H54 (cell line): Measurements from ENCODE around the gene STOM.

Experiments
- DNase-seq: peaks from one replicate; pipeline ENCODE4 v3.0.0; 2011; ENCODE audit warnings: low spot score, mixed read lengths; ENCODE audit not compliant: insufficient read length
- FAIRE-seq: peaks from 3 replicates; lab custom pipeline; 2011; peaks lifted over from hg19 to GRCh38; lab: Jason Lieb, UNC
- POLR2A ChIP-seq: IDR thresholded peaks from 2 replicates; pipeline ENCODE4 v1.6.1; 2011; ENCODE audit warnings: low read depth, mild to moderate bottlenecking, low read length

STOM gene

DNA sequence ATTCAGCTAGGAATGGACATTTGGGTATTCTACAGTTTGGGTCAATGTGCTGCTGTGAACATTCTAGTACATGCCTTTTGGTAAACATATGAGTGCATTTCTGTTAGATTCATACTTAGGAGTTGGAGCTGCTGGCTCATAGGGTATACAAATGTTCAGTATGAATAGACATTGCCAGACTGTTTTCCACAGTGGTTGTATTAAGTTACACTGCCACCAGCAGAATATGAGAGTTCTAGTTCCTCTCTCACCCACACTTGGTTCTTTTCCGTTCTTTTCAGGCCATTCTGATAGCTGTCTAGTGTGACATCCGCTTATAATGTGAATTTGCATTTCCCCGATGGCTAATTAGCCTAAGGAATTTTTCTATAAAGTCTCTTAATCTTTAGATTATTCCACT is 25.0 kb downstream of the STOM start:
- no peak for TF ChIP-seq POLR2A
- no peak for DNase-seq
- FAIRE-seq = peak; percentile 50

DNA sequence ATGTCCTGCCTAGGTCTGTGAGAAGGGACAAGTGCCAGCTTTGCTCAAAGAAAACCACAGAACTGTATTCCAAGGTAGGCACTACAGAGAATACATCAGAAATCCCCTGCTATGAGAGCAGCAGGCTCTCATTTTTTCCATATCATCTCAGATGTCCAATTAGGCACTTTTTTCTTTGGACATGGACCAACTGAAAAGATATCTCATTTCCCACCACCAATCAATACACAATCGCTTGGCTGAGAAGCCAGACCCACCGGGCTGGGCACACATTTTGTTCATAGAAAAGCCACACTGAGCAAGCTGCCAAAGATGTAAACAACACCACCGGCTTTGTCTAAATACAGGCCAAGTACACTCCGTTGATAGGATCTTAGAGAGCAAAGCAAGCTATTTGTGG is 25.9 kb downstream of the STOM start:
- TF ChIP-seq POLR2A = no peak
- no peak for DNase-seq
- FAIRE-seq = no peak

DNA sequence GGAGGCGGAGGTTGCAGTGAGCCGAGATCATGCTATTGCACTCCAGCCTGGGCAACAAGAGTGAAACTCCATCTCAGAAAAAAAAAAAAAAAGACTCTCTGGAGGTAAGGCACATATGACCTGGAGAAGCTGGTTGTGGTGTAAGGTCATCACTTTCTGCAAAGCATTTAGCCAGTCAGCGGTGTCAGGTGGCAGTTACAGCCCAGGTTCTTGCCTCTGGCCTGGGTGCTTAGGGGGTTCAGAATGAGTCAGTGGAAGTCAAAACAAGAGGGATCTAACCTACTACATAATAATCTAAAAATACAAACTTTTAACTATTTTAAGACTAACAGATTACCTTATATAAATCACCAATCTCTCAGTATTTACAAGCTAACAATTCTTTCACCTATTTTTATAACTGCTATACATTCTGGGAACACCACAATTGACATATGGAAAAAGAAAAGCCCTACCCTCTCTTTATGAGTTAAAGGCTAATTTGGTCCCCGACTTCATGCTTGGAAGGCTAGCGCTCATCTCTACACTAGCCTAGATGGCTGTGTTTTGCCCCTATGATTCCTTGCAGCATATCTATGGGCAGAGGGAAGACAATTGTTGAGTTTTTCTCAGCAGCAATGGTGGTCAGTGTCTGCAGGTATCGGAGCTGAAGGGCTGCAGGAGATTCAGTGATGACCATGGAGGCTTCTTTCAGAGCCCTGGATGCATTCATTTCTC is 29.2 kb downstream of the STOM start:
- peak; percentile 30 for FAIRE-seq
- TF ChIP-seq POLR2A = no peak
- no peak for DNase-seq

DNA sequence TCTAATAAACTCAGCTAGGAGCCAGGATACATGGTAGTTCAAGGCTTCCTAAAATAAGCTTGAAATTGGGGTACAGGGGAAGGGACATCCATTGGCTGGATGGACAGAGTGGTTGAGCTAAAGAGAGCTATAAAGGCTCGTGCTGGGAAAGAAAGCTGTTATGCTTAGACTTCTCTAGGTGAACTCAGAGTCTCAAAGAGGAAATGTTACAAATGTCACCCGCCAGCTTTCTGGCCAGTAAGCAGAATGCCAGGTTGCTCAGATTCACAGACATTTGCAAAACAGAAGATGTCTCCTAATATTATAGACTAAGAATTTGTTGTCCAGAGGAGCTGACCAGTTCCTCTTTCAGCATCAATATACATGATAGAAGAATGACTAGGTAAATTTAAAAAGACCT is 30.6 kb downstream of the STOM start:
- no peak for TF ChIP-seq POLR2A
- FAIRE-seq (no peak), DNase-seq (no peak)

DNA sequence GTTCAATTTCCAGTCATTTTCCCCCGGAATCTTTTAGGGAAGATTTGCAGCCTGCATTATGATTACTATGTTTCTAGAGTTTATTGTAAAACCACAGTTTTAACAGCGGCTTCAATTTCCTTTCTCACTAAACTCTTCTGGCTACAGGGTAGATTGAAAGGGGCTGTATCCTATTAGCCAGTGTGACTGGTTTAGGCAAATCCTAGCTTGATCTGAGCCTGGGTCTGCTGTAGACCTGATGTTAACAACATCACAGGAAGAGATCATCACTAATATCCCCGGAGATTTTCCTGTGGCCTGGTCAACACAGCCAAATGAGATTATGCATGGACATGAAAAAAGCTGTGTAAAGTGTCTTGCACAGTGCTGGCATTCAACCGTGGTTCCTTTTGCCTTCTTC is 33.4 kb downstream of the STOM start:
- no peak for FAIRE-seq
- no peak for DNase-seq
- no peak for TF ChIP-seq POLR2A

DNA sequence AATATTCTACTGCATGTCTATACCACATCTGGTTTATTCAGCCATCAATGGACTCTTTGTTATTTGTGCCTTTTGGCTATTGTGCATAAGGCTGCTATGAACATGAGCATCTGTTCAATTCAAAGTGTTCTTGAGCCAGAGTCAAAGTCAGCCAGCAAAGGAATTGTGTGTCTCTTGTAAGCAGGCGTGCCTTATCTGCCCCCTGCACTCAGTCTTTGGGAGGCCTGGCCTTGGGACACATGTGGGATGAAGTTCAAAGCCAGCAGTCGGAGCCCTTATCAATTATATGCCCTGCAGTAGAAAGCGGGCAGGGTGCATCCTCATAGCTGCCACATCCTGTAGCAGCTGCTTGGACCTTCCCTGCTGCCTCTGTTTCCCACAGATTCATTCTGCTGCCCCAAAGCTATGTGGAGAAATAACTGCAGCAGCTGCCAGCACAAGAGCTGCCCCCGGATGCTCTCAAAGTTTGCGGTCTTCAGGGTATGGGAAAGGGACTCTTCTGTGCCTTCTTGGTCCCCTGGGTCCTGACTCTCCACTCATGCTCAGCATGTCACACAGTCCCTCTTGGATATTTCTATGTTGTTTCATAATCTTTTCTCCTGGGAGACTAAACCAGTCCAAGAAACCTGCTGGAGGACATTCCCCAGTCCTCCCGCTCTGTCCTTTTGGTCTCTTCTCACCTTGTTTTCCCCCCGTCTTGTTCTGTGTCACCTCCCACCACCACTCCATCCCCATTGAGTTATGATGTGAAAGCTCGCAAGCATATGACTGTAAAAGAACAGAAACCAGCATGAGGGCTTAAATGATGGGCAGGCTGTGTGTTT is 35.9 kb downstream of the STOM start:
- no peak for DNase-seq

DNA sequence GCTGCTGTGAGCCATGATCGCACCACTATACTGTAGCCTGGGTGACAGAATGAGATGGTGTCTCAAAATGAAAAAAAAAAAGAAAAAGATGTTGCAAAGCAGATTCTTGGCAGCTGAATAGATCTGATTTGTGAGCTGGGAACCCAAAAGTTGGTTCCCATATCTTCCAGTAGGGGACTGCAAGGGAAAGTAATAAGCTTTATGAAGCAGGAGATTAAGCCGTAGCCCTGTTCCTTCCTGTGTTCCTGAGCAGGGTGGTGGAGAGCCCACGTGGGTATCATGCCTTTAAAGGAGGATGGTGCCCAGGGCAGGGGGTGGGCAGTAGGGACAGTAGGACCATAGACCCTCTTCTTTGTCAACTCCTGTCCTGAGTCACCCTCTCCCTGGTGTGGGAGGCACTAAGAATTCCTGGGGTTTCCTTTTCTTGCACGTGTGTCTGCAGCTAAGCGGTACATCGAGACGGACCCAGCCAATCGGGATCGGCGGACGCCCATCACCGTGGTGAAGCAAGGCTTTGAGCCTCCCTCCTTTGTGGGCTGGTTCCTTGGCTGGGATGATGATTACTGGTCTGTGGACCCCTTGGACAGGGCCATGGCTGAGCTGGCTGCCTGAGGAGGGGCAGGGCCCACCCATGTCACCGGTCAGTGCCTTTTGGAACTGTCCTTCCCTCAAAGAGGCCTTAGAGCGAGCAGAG is 37.9 kb downstream of the STOM start:
- DNase-seq = no peak
- FAIRE-seq = no peak
- no peak for TF ChIP-seq POLR2A

More for the DNA sequence above, 35.9 kb downstream of the STOM start:
- no peak for TF ChIP-seq POLR2A
- no peak for FAIRE-seq

DNA sequence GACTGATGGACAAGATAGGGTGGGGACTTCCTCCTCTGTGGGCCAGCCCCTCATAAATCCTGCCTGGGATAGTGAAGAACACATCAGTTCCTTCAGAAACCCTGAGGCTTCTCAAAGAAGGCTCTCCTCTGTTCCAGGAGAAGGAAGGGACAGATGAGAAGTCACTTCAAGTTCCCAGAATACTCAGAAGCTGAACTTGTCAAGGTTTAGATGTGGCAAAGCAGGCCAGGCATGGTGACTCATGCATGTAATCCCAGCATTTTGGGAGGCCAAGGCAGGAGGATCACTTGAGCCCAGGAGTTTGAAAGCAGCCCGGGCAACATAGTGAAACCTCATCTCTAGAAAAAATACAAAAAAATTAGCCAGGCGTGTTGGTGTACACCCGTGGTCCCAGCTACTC is 38.5 kb downstream of the STOM start:
- DNase-seq (no peak), FAIRE-seq (no peak)
- TF ChIP-seq POLR2A = no peak

DNA sequence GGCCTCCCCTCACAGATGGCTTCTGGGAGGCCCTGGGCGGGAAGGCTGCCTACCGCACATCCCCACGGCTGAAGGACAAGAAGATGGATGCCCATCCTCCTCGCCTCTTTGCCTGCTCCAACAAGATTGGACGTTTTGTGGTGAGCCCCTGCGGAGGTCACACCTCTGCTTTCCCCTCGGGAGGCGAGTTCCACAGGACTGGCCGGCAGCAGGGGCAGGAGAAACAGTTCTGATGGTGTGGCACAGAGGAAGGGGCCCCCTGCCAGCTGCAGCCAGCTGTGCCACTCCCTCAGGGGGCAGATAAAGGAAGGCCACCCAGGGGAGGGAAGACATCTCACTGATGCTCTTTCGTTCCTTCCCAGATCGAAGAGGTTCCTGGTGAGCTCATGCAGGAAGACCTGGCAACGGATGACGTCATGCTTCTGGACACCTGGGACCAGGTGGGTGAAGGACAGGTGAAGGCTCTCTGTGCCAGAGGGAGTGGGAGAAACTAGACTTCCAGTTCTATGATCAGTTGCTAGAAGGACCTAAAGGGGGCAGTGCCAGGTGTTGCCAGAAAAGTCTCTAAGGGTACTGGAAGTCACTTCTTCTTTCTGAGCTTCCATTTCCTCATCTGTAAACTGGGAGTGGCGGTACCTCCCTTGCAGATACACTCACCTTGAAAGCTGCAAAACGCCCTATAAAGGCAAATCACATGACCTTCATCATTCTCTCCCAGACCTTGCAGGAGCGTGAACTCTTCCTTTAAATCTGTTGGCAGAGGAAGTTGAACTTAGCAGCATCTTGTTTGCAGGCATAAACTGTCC is 41.0 kb downstream of the STOM start:
- DNase-seq = no peak
- no peak for TF ChIP-seq POLR2A

DNA sequence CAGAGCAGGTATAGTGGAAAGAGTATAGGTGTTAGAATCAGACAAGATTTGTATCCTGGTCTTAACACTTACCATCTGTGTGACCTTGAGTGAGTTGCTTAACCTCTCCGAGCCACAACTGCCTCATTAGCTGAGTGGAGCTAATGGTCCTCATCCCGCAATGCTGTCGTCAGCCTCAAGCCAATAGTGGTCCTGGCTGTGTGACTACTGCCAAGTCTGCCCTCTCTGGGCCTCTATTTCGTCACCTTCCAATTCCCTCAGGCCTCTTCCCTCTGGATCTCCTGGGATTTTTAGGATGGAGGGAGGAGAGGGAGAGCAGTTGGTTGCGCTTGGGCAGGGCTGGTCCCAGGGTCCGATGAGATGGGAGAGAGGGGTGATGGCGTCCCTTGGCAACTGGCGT is 41.6 kb downstream of the STOM start:
- no peak for DNase-seq
- FAIRE-seq = no peak
- TF ChIP-seq POLR2A = no peak

More for the DNA sequence above, 41.0 kb downstream of the STOM start:
- no peak for FAIRE-seq

DNA sequence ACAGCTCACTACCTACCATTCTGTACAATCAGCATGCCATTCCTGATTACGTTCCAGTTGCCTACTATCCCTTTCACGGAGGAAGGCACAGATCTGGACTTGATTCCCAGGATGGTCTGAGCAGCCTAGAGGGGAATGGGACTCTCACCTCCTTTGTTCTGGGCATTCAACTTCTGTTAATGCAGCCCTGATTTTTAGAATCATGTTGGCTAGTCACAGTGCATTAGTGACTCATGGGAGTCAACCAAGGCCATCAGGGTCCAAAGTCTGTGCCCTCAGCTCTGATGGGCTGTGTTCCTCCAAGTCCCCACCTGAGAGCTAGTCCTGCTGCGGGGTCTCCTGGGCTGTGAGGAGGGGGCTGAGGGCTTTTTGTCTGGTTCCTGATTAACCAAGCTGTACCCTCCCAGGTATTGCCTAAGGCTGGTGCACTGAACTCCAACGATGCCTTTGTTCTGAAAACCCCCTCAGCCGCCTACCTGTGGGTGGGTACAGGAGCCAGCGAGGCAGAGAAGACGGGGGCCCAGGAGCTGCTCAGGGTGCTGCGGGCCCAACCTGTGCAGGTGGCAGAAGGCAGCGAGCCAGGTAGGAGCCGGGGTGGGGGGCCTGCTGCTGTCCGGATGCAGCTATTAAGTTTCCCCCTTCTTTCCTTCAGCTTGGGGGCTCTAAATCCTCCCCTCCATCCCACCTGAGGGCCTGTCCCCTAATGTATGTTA is 43.0 kb downstream of the STOM start:
- DNase-seq = no peak
- no peak for TF ChIP-seq POLR2A
- FAIRE-seq = no peak

DNA sequence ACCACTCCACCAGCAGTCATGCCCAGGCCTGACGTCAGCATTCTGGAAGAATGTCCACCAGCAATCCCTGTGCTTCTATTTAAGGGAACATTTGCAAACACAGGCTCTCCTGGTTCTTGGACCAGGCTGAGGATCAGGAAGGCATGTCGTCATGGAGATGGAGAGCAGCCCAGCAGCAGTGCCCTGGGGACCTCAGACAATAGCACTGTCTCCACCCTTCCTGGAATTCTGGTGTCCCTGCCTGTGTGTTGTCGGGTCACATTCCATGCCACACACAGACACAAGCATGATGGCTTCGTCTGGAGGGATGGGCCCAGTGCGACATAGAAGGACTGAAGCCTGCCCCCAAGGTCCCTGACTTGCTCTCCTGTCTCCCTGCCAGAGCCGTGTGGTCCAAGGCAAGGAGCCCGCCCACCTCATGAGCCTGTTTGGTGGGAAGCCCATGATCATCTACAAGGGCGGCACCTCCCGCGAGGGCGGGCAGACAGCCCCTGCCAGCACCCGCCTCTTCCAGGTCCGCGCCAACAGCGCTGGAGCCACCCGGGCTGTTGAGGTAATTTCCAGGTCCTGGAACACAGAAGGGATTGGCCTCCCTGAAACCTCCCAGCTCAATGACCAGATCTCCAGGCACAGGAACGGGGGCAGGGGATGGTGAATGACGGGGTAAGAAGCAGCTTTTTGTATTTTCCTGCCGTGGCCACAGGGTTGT is 43.8 kb downstream of the STOM start:
- TF ChIP-seq POLR2A = no peak

DNA sequence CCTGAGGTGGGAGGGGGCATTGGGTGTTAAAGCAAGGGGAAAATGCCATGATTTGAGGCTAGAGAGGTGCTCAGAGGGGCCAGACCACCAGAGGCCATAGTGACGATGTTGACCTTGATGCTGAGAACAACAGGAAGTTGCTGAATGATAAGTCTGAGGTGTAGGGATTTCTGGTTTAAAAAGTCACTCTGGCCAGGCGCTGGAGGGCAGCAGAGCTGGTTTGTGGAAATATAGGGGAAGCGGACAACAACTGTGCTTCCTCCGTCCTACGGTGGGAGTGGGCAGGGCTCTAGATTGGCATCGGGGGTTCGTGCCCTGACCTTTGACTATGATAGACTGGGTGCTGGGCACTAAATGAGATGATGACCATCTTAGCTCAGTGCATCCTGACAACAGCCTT is 44.7 kb downstream of the STOM start:
- FAIRE-seq (no peak), DNase-seq (no peak)
- TF ChIP-seq POLR2A = no peak

More for the DNA sequence above, 43.8 kb downstream of the STOM start:
- FAIRE-seq (no peak), DNase-seq (no peak)
